NCI-H82 treated with DMSO at 0.1 percent for 48 hours (cell line): Measurements from ENCODE around the gene CDC25B.
A peak's percentile ranks its signal among the peaks of the same experiment; 100 is the strongest.
"Not testable (repeated sequence)": the region's sequence is repeated elsewhere in the genome, so short reads cannot be mapped to it uniquely, and the experiment has no call there.

Experiments
- DNase-seq: peaks from one replicate; lab custom pipeline; 2025; ENCODE audit not compliant: unreplicated experiment; lab: John Stamatoyannopoulos, UW

CDC25B gene

GRCh38 chr20:3784216-3784853 lies 11.8 kb upstream of the CDC25B start:
- DNase-seq, result no peak

GRCh38 chr20:3784863-3785239 lies 11.3 kb upstream of the CDC25B start:
- no peak for DNase-seq

DNA sequence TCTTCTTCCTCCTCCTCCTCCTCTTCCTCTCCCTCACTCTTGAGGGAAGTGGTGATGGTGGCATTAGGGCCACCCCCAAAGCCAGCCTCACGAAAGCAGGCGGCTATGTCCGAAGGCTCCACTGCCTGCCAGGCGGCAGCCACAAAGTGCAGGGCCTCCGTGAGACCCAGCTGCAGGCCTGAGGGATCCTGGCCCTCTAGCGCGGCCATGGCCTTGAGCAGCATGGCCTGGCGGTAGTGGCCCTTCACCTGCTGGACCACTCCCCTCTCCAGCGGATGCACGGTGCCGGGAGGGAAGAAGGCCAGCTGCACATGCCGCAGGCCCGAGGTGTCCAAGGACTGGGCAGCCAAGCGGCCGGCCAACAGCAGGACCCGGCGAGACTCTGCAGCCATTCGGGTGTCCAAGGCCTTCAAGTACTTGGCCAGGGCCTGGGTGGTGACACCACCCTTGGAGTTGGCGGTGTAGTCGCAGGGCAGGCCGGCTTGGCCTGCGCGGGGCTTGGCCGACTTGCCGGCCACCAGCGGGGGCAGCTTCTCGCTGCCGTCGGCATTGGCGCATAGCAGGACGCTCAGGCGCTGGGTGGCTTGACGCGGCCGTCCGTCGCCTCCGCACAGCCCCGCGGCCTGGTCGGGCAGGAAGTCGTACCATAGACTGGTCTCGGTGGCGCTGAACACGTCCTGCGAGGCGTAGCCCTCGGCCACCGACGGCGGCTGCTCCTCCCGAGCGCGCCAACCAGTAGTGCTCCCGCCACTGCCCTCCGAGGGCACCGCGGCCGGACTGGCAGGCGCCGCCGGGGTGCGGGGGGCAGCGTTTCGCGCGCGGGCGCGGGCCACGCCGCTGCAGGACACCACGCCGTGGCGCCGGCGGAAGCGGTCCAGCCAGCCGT lies 10.6 kb upstream of the CDC25B start:
- DNase-seq, result no peak

GRCh38 chr20:3786126-3786484 lies 10.0 kb upstream of the CDC25B start:
- no peak for DNase-seq

DNA sequence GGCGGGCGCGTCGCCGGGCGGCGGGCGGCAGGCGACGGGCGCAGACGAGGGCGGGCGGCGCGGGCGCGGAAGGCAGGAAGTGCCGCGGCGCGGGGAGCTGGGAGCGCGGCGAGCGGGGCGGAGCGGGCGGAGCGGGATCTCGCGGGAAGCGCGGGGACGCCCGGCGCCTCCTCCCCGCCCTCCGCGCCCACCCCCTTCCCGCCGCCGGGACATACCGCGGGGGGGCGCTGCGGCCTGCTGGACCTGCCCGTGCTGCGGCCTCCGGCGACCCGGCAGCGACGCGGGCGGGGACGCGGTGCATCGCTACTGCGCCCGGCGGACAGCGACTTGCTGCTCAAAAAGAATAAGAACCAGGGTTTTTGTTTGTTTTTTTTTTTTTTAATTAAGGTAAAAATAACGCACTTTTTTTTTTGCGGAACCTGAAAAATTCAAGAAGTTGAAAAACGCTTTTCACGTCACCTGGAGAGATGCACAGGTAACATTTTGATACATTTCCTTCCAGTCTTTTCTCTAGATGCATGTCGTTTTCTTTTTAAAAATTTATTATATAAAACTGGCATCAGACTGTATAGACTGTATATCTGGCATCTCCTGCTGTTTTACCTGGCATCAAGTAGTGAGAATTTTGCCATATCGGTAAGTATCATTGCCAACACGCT lies 9.3 kb upstream of the CDC25B start, which contains the start of gene CENPB:
TSS of gene CENPB (minus strand) at position 76 of the 659 bp plus-strand sequence. CDS start 257 bp downstream, outside the sequence.
- peak; percentile 40 for DNase-seq

DNA sequence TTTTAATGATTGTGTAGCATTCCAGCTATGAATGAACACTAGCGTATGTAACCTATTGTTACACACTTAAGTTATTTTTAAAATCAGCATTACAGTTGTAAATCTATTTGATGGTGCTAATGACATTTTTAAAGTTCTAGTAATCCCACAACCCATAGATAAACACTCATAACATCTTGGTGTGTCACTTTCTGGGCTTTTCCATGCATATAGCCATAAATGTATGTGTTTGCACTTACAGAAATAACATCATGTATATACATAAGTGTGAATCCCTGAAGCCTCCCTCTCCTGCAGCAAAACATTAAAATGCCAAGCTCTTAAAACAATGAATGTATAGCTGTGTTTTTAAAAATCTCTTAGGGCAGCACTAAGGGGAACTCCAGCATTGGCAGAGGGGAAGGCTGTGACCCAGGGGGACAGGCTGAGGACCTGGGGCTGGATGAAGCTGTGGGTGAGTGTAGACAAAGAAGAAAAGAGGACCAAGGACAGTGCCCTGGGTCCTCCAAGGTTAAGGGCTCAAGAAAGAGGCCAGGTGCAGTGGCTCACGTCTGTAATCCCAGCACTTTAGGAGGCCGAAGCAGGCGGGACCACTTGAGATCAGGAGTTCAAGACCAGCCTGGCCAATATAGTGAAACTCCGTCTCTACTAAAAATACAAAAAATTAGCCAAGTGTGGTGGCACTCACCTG lies 8.6 kb upstream of the CDC25B start:
- no peak for DNase-seq

DNA sequence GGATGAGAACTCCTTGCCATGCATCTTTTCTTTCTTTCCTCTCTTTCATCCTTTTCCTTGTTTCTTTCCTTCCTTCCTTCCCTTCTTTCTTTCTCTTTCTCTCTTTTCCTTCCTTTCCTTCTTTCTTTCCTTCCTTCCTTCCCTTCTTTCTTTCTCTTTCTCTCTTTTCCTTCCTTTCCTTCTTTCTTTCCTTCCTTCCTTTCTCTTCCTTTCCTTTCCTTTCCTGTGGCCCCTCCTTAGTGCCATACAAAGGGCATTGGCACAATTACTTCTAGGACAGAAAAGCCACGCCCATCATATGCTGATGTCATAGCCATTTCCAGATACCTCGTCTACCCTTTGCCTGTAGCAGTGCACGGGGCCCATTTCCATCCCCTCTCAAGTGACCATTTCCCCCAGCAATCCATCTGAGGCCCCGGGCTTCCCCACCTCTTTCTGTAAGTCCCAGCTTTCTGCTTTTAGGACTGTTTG lies 7.4 kb upstream of the CDC25B start:
- DNase-seq, result no peak

DNA sequence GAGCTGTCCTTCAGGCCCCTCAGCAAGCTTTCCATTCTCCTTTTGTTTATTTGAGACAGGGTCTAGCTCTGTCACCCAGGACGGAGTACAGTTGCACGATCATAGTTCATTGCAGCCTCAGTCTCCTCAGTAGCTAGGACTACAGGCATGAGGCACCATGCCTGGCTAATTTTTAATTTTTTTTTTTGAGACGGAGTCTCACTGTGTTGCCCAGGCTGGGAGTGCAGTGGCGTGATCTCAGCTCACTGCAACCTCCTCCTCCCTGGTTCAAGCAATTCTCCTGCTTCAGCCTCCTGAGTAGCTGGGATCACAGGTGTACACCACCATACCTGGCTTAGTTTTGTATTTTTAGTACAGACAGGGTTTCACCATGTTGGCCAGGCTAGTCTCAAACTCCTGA lies 6.9 kb upstream of the CDC25B start:
- not testable (repeated sequence) for DNase-seq

DNA sequence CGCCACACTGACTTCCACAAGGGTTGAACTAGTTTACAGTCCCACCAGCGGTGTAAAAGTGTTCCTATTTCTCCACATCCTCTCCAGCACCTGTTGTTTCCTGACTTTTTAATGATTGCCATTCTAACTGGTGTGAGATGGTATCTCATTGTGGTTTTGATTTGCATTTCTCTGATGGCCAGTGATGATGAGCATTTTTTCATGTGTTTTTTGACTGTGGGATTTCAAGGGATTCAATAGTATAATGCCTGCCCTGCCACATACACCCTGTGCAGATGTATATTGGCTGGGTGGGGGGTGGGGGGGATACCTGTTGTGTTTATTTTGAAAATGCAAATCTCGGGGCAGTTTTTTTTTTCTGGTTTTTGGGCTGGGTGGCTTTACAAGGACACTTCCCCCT lies 1.9 kb upstream of the CDC25B start:
- not testable (repeated sequence) for DNase-seq

DNA sequence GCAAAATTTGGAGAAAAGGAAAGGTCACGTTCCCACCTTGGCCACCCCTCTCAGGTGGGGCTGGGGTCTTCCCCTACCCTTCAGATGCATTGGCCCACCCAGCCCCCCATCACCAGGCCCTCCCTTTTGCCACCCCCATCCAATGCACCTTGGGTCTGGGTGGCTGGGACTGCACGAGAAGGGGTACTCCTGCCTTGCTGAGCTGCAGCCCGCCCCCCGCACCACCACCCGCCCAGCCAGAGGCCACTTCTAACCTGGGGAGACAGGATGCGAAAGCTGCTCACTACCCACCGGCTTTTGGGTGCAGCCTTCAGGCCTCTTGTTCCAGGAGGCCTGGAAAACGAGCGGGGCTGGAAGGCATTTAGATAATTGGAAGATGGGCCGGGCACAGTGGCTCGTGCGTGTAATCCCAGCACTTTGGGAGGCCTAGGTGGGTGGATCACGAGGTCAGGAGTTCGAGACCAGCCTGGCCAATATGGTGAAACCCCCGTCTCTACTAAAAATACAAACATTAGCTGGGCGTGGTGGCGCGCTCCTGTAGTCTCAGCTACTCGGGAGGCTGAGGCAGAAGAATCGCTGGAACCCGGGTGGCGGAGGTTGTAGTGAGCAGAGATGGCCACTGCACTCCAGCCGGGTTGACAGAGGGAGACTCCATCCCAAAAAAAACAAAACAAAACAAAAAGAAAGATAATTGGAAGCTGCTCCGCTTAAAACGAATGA lies 1.2 kb upstream of the CDC25B start:
- DNase-seq, result no peak

- no peak for DNase-seq
Measured at GRCh38 chr20:3796477-3797225, 541 bp downstream of the CDC25B start.

DNA sequence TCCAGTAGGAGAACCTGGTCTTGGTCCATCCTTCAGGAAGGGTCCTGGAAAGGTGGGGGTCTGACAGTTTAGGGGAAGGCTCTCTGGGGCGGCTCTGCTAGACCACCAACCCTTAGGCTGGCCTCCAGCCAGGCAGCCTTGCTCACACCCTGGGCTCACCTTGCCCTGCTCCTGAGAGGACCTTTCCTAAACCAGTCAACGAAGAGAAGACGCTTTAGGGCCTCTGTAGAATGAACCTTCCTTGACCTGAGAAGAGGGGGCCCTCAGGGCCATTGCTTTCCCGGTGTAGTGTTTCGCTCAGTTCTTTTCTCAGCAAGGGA lies 1.1 kb downstream of the CDC25B start:
- DNase-seq, result no peak

- DNase-seq, result no peak
Measured at GRCh38 chr20:3797592-3798372, 1.7 kb downstream of the CDC25B start.

DNA sequence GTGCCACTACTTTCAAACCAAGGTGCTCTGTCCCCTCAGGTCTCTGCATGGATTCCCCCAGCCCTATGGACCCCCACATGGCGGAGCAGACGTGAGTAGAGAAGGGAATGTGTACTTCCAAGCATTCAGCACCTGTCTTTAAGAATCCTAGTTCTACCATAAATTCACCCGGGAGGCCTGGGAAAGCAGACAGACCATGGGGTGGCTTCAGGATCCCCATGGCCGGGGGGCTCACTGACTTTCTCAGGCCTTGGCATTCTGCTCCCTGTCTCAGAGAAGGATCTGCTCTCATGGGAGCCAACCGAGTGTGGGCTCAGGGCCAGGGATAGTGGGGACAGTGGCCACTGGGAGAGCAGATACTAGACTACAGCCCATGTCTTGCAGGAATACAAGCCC lies 2.3 kb downstream of the CDC25B start:
- DNase-seq, result no peak

DNA sequence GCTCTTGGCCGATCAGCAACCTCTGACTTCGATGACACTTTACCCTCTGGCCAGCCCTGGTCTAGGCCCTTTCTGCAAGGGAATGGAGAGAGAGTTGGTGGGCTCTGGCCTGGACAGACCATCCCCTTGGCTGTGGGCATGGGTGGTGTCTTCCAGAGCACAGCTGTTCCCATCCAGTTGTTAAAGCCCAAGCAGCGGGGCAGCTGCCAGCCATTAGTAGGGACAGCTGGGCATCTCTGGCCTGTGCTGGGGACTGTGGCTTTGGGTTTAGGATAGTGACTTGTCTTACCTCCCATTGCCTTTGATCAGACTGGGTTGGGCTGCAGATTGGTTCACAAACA lies 2.8 kb downstream of the CDC25B start:
- no peak for DNase-seq

DNA sequence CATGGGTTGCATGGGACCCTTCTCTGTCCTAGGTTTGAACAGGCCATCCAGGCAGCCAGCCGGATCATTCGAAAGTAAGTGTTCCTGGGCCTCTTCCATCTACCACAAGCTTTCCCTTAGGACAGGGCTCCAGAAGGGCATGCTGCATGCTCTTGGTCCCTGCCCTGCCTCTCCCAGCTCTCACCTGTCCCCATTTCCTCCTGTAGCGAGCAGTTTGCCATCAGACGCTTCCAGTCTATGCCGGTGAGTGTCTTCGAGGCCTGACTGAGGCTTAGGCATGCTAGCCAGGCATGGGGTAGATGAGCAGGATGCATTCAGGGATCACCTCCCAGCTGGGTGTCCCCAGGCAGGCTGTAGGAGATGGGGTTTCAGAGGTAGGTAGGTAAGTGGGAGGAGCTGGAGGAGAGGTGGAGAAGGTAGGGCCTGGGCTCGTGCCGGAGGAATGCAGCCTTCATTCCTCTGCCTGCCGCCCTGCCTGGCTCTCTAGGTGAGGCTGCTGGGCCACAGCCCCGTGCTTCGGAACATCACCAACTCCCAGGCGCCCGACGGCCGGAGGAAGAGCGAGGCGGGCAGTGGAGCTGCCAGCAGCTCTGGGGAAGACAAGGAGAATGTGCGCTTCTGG lies 4.3 kb downstream of the CDC25B start:
- DNase-seq, result no peak

GRCh38 chr20:3800878-3801260 lies 4.8 kb downstream of the CDC25B start:
- no peak for DNase-seq

- DNase-seq, result no peak
Measured at GRCh38 chr20:3801299-3801698, 5.2 kb downstream of the CDC25B start.

GRCh38 chr20:3801846-3802245 lies 5.7 kb downstream of the CDC25B start:
- DNase-seq, result no peak
